TTC549 (cell line): Measurements from ENCODE around the gene STK25.
"Not testable (repeated sequence)": the region's sequence is repeated elsewhere in the genome, so short reads cannot be mapped to it uniquely, and the experiment has no call there.

Experiments used
- FAIRE-seq: peaks from 2 replicates; lab custom pipeline; 2012; peaks lifted over from hg19 to GRCh38; lab: Jason Lieb, UNC

Gene STK25

GRCh38 chr2:241463276-241464135 is 44.9 kb downstream of the STK25 start:
- no peak for FAIRE-seq

GRCh38 chr2:241461693-241462677 is 46.4 kb downstream of the STK25 start:
- no peak for FAIRE-seq

GRCh38 chr2:241460631-241461030 is 47.8 kb downstream of the STK25 start:
- FAIRE-seq = no peak

GRCh38 chr2:241459520-241459919 is 48.9 kb downstream of the STK25 start:
- no peak for FAIRE-seq

GRCh38 chr2:241458687-241459086 is 49.7 kb downstream of the STK25 start:
- FAIRE-seq = no peak

- no peak for FAIRE-seq
These were observed 51.8 kb downstream of the STK25 start for GRCh38 chr2:241456546-241456945.

GRCh38 chr2:241454837-241455485 is 53.4 kb downstream of the STK25 start:
- FAIRE-seq = no peak

GRCh38 chr2:241453919-241454318 is 54.5 kb downstream of the STK25 start:
- not testable (repeated sequence) for FAIRE-seq

GRCh38 chr2:241451840-241452506 is 56.4 kb downstream of the STK25 start:
- no peak for FAIRE-seq

- FAIRE-seq = not testable (repeated sequence)
These were observed 58.3 kb downstream of the STK25 start for GRCh38 chr2:241450092-241450491.

- no peak for FAIRE-seq
These were observed 63.0 kb downstream of the STK25 start for GRCh38 chr2:241445426-241445825.

GRCh38 chr2:241443486-241444223 is 64.7 kb downstream of the STK25 start:
- no peak for FAIRE-seq
